ENCODE data around the gene PAOX. TPM values are rescaled to one million over a fixed set of nuclear protein-coding genes. Genes with fewer than 3 reads are reported as not detected.

PAOX gene
- total and polyA plus RNA-seq, 2 of the 13 experiments (the other 11 are each of a cell fraction or from before 2014, with no cell fraction given) = 0.49 to 0.77 TPM

DNA sequence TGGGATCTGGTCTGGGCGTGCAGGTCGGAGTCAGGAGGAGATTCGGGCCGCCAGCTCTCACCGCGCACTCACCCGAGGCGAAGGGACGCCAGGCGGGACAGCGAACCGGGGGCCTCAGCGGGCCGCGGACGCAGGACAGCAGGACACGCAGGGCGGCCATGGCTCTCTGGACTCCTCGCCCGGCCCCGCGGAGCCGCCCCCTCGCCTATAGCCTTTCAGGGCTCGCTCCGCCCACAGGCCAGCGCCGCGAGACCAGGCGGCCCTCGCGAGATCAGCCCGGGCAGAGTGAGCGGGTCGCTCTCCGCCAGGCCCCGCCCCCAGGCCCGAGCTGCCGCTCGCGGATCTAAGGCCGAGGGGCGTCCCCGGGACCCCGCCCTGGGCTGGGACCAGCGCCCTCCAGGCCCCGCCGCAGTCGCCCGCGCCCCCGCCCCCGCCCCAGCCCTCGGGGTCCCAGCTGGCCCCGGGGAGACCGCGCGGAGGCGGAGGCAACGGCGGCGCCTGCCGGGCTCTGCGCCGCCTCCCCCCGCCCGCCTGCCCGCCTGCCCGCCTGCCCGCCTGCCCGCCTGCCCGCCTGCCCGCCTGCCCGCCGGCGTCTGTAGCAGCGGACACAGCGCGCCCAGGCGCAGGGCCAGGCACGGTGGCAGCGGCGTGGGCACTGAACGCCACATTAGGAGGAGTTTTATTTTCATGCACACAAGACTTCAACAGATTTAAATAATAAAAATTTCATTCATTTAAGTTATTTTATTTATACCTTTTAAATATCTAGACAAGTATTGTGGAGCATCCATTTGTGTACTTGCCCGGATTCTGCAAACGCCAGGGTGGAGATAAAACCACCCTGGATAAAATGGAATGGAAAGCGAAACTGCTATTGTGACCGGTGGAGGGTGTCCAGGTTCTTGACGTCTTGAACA, 5.6 kb upstream of the PAOX start, which contains the start of gene ECHS1 (continued):
- TF ChIP-seq RAD21 (CRISPR knock-in tag; IDR thresholded peaks at IDR 0.05) (peak; percentile 49; the same call in 1 of the 2 replicates), HDAC2 (CRISPR knock-in tag; IDR thresholded peaks at IDR 0.05) (0 out of 2 replicates have a peak, but pooled peaks have one; percentile 9), BRD4 (CRISPR knock-in tag; IDR thresholded peaks at IDR 0.05) (peak; percentile 65; the same call in 1 of the 2 replicates), PCBP1 (IDR thresholded peaks at IDR 0.05; ENCODE audit: borderline replicate concordance, low read depth, low read length) (0 out of 2 replicates have a peak, but pooled peaks have one; percentile 66), ZBTB38 (CRISPR knock-in tag; IDR thresholded peaks at IDR 0.05) (peak; percentile 45), NONO (IDR thresholded peaks at IDR 0.05) (no peak), NONO (CRISPR knock-in tag; conservative IDR thresholded peaks at IDR 0.05) (peak; percentile 43; the same call in 1 of the 2 replicates), ZNF788 (CRISPR knock-in tag; IDR thresholded peaks at IDR 0.05; ENCODE audit: borderline replicate concordance) (peak; percentile 62; the same call in 1 of the 2 replicates), RFXAP (CRISPR knock-in tag; IDR thresholded peaks at IDR 0.05; ENCODE audit: borderline replicate concordance) (peak; percentile 39; the same call in 1 of the 2 replicates), FOSL2 (CRISPR knock-in tag; IDR thresholded peaks at IDR 0.05) (peak; percentile 42; the same call in 1 of the 2 replicates), TGIF2 (CRISPR knock-in tag; IDR thresholded peaks at IDR 0.05) (no peak), YEATS2 (CRISPR knock-in tag; IDR thresholded peaks at IDR 0.05; ENCODE audit: borderline replicate concordance) (peak; percentile 67), NFE2L1 (CRISPR knock-in tag; IDR thresholded peaks at IDR 0.05; ENCODE audit: borderline replicate concordance) (no peak), YEATS4 (CRISPR knock-in tag; IDR thresholded peaks at IDR 0.05; ENCODE audit: borderline replicate concordance) (peak; percentile 76; the same call in 1 of the 2 replicates), TBX2 (CRISPR knock-in tag; IDR thresholded peaks at IDR 0.05; ENCODE audit: borderline replicate concordance) (peak; percentile 41; the same call in 1 of the 2 replicates), EP300 (IDR thresholded peaks at IDR 0.05; ENCODE audit: low read depth in 2 of 2, low read length in 2 of 2) (no peak), EP300 (CRISPR knock-in tag; IDR thresholded peaks at IDR 0.05; ENCODE audit: borderline replicate concordance) (0 out of 2 replicates have a peak, but pooled peaks have one; percentile 12), NCOA5 (CRISPR knock-in tag; IDR thresholded peaks at IDR 0.05) (no peak)
- TF ChIP-seq, protein P1, sequence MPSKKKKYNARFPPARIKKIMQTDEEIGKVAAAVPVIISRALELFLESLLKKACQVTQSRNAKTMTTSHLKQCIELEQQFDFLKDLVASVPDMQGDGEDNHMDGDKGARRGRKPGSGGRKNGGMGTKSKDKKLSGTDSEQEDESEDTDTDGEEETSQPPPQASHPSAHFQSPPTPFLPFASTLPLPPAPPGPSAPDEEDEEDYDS (CRISPR knock-in tag; IDR thresholded peaks at IDR 0.05) = peak; percentile 97
- TF ChIP-seq, protein P2, sequence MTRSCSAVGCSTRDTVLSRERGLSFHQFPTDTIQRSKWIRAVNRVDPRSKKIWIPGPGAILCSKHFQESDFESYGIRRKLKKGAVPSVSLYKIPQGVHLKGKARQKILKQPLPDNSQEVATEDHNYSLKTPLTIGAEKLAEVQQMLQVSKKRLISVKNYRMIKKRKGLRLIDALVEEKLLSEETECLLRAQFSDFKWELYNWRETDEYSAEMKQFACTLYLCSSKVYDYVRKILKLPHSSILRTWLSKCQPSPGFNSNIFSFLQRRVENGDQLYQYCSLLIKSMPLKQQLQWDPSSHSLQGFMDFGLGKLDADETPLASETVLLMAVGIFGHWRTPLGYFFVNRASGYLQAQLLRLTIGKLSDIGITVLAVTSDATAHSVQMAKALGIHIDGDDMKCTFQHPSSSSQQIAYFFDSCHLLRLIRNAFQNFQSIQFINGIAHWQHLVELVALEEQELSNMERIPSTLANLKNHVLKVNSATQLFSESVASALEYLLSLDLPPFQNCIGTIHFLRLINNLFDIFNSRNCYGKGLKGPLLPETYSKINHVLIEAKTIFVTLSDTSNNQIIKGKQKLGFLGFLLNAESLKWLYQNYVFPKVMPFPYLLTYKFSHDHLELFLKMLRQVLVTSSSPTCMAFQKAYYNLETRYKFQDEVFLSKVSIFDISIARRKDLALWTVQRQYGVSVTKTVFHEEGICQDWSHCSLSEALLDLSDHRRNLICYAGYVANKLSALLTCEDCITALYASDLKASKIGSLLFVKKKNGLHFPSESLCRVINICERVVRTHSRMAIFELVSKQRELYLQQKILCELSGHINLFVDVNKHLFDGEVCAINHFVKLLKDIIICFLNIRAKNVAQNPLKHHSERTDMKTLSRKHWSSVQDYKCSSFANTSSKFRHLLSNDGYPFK (CRISPR knock-in tag; IDR thresholded peaks at IDR 0.05; ENCODE audit: borderline replicate concordance) = peak; percentile 23; the same call in 1 of the 2 replicates
- TF ChIP-seq, protein P3, sequence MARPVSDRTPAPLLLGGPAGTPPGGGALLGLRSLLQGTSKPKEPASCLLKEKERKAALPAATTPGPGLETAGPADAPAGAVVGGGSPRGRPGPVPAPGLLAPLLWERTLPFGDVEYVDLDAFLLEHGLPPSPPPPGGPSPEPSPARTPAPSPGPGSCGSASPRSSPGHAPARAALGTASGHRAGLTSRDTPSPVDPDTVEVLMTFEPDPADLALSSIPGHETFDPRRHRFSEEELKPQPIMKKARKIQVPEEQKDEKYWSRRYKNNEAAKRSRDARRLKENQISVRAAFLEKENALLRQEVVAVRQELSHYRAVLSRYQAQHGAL (CRISPR knock-in tag; IDR thresholded peaks at IDR 0.05; ENCODE audit: not compliant biosample characterization) = no peak
- TF ChIP-seq, protein P4, sequence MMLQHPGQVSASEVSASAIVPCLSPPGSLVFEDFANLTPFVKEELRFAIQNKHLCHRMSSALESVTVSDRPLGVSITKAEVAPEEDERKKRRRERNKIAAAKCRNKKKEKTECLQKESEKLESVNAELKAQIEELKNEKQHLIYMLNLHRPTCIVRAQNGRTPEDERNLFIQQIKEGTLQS (CRISPR knock-in tag; IDR thresholded peaks at IDR 0.05) = 0 out of 2 replicates have a peak, but pooled peaks have one; percentile 13
- TF ChIP-seq, protein P5, sequence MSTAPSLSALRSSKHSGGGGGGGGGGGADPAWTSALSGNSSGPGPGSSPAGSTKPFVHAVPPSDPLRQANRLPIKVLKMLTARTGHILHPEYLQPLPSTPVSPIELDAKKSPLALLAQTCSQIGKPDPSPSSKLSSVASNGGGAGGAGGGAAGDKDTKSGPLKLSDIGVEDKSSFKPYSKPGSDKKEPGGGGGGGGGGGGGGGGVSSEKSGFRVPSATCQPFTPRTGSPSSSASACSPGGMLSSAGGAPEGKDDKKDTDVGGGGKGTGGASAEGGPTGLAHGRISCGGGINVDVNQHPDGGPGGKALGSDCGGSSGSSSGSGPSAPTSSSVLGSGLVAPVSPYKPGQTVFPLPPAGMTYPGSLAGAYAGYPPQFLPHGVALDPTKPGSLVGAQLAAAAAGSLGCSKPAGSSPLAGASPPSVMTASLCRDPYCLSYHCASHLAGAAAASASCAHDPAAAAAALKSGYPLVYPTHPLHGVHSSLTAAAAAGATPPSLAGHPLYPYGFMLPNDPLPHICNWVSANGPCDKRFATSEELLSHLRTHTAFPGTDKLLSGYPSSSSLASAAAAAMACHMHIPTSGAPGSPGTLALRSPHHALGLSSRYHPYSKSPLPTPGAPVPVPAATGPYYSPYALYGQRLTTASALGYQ (CRISPR knock-in tag; IDR thresholded peaks at IDR 0.05) = no peak

Measured in HepG2 (cell line).